Effector memory CD4-positive, alpha-beta T cell (primary cell): ENCODE measurements around the gene HP.

Experiments
- DNase-seq, 3 donors: peaks; one replicate each; pipeline ENCODE4 v3.0.0-alpha.2; 2020
- H3K27ac ChIP-seq: 2 replicates; pipeline ENCODE4 v1.7.0; 2013; ENCODE audit warnings: mild to moderate bottlenecking, low read length, moderate library complexity; ENCODE audit not compliant: insufficient read depth, poor library complexity, severe bottlenecking
- H3K27me3 ChIP-seq: replicated peaks from 2 replicates; pipeline ENCODE4 v1.7.0; 2013; ENCODE audit warnings: mild to moderate bottlenecking, low read length; ENCODE audit not compliant: insufficient read depth, control insufficient read depth, poor library complexity, severe bottlenecking
- H3K36me3 ChIP-seq: 2 replicates; pipeline ENCODE4 v1.7.0; 2013; ENCODE audit warnings: mild to moderate bottlenecking, low read length, moderate library complexity; ENCODE audit not compliant: control insufficient read depth, insufficient read depth
- H3K4me1 ChIP-seq: 2 replicates; pipeline ENCODE4 v1.7.0; 2013; ENCODE audit warnings: low read length, mild to moderate bottlenecking; ENCODE audit not compliant: control insufficient read depth, insufficient read depth, poor library complexity, severe bottlenecking
- H3K4me3 ChIP-seq: 2 replicates; pipeline ENCODE4 v1.7.0; 2013; ENCODE audit warnings: low read length, low read depth, mild to moderate bottlenecking; ENCODE audit not compliant: insufficient read depth, poor library complexity, severe bottlenecking
- H3K9me3 ChIP-seq: 2 replicates; pipeline ENCODE4 v1.7.0; 2013; ENCODE audit warnings: mild to moderate bottlenecking, low read length, moderate library complexity; ENCODE audit not compliant: control insufficient read depth

HP gene

DNA sequence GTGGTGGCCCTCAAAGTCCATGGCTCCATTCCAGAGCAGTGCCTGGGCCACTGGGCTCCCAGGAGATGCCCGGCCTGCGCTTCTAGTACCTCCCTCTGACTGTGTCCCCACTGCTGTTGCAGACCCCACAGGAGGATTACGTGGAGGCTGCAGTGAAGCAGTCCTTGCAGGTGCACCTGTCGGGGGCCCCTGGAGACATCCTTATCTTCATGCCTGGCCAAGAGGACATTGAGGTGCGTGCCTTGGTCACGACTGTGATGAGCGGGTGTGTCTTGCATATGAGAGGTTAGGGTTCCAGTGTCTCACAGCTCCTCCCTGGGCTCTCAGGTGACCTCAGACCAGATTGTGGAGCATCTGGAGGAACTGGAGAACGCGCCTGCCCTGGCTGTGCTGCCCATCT lies 50.6 kb downstream of the HP start:
- Histone ChIP-seq H3K4me1 (no peaks in the 10 kb centered on the region), H3K36me3 (peaks cover 98% of the 10 kb centered on the region), H3K27ac (no peak overlapping the region), H3K27me3 (no peaks in the 10 kb centered on the region), H3K9me3 (no peaks in the 10 kb centered on the region), H3K4me3 (no peak overlapping the region)
- DNase-seq, result no peak

- H3K36me3 ChIP-seq, result peaks cover 98% of the 10 kb centered on the region
- H3K4me1 ChIP-seq, result no peaks in the 10 kb centered on the region
- no peaks in the 10 kb centered on the region for H3K27me3 ChIP-seq
- H3K27ac ChIP-seq, result no peak overlapping the region
- H3K9me3 ChIP-seq, result no peaks in the 10 kb centered on the region
- DNase-seq, result no peak
- no peak overlapping the region for H3K4me3 ChIP-seq
Observed at GRCh38 chr16:72105978-72106377, 51.7 kb downstream of the HP start.

DNA sequence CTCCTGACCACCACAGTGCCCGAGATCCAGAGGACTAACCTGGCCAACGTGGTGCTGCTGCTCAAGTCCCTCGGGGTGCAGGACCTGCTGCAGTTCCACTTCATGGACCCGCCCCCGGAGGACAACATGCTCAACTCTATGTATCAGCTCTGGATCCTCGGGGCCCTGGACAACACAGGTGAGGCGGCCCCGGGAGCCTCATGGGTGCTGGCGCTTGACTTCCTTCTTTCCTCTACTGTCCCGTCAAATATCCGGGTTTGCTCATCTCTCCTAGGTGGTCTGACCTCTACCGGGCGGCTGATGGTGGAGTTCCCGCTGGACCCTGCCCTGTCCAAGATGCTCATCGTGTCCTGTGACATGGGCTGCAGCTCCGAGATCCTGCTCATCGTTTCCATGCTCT lies 53.1 kb downstream of the HP start:
- Histone ChIP-seq H3K4me3 (no peak overlapping the region), H3K36me3 (peaks cover 98% of the 10 kb centered on the region), H3K27ac (no peak overlapping the region), H3K4me1 (no peaks in the 10 kb centered on the region), H3K9me3 (no peaks in the 10 kb centered on the region), H3K27me3 (no peaks in the 10 kb centered on the region)
- no peak for DNase-seq

- H3K36me3 ChIP-seq, result peaks cover 93% of the 10 kb centered on the region
- DNase-seq, result no peak
Observed at GRCh38 chr16:72108353-72109102, 54.2 kb downstream of the HP start.

DNA sequence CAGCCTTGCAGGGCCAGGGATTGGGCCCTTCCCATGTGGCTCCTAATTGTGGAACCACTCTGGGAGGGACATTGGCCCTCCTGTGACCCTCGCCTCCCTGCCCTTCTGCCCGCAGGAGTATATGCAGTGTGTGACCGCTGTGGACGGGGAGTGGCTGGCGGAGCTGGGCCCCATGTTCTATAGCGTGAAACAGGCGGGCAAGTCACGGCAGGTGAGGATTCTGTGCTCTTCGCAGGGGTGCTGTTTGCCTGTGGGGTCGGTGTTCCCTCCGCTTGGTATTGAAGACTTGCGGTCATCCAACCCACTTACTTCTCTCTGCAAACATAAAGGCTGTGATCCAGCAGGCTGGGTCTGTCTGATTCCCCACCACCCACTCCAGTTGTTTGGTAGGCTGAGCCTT lies 55.0 kb downstream of the HP start:
- no peaks in the 10 kb centered on the region for H3K4me1 ChIP-seq
- no peaks in the 10 kb centered on the region for H3K27me3 ChIP-seq
- no peak overlapping the region for H3K27ac ChIP-seq
- peaks cover 85% of the 10 kb centered on the region for H3K36me3 ChIP-seq
- no peak for DNase-seq
- no peak overlapping the region for H3K4me3 ChIP-seq
- H3K9me3 ChIP-seq, result no peaks in the 10 kb centered on the region

More at GRCh38 chr16:72108353-72109102, 54.2 kb downstream of the HP start:
- H3K27ac ChIP-seq, result no peak overlapping the region
- H3K27me3 ChIP-seq, result no peaks in the 10 kb centered on the region
- H3K4me3 ChIP-seq, result no peak overlapping the region
- H3K9me3 ChIP-seq, result no peaks in the 10 kb centered on the region
- H3K4me1 ChIP-seq, result no peaks in the 10 kb centered on the region

GRCh38 chr16:72109966-72110530 lies 55.7 kb downstream of the HP start:
- Histone ChIP-seq H3K4me3 (no peak overlapping the region), H3K9me3 (no peaks in the 10 kb centered on the region), H3K27ac (no peak overlapping the region), H3K4me1 (no peaks in the 10 kb centered on the region), H3K36me3 (peaks cover 78% of the 10 kb centered on the region), H3K27me3 (no peaks in the 10 kb centered on the region)
- no peak for DNase-seq
